Skeletal muscle tissue (tissue), 4 donors: Measurements from ENCODE around the gene SBF2. TPM values are rescaled to one million over a fixed set of nuclear protein-coding genes. Genes with fewer than 3 reads are reported as not detected.

ENCODE experiments used
- H3K27ac ChIP-seq: one replicate; pipeline ENCODE4 v1.7.0; 2013; ENCODE audit warnings: mild to moderate bottlenecking, low read depth, low read length, inconsistent platforms
- H3K27me3 ChIP-seq, 3 donors: one replicate each; pipeline ENCODE4 v1.7.0; 2013; ENCODE audit warnings: low read length in 3 of 3; ENCODE audit not compliant: control insufficient read depth in 3 of 3, insufficient read depth in 3 of 3
- H3K36me3 ChIP-seq, 3 donors: one replicate each; pipeline ENCODE4 v1.7.0; 2013; ENCODE audit warnings: low read length in 3 of 3; ENCODE audit not compliant: control insufficient read depth in 3 of 3, insufficient read depth in 3 of 3
- H3K4me1 ChIP-seq, 3 donors: one replicate each; pipeline ENCODE4 v1.7.0; 2013; ENCODE audit warnings: low read length in 3 of 3, mild to moderate bottlenecking in 3 of 3; ENCODE audit not compliant: control insufficient read depth in 3 of 3, insufficient read depth in 3 of 3
- H3K4me3 ChIP-seq, 3 donors: one replicate each; pipeline ENCODE4 v1.7.0; 2013; ENCODE audit warnings: low read length in 3 of 3
- H3K9ac ChIP-seq, 3 donors: one replicate each; pipeline ENCODE4 v1.7.0; 2013; ENCODE audit warnings: low read length in 3 of 3, mild to moderate bottlenecking in 3 of 3, moderate library complexity in 2 of 3, low read depth in 1 of 3
- H3K9me3 ChIP-seq, 3 donors: one replicate each; pipeline ENCODE4 v1.7.0; 2013; ENCODE audit warnings: low read length in 3 of 3; ENCODE audit not compliant: control insufficient read depth in 3 of 3
- total RNA-seq: library from RNA; depleted of rRNA; stranded (reverse); fragments of >200 nt; gene quantifications from one replicate; pipeline ENCODE4 v1.2.3, GENCODE V29; 2014
- donor health status: Osteomylitis.

Gene SBF2
- total RNA-seq, 1 donor from 2014 or later, result 34.4 TPM

GRCh38 chr11:10308201-10308954 is 14.4 kb upstream of the SBF2 start:
- peak overlapping the region; percentile 69 to 94 (median 74) for H3K9ac ChIP-seq
- peak overlapping the region; percentile 84 for H3K27ac ChIP-seq
- H3K36me3 ChIP-seq, result peaks cover 0 to 5% (median 0%) of the 10 kb centered on the region in 3 donors
- H3K4me1 ChIP-seq, result peaks cover 47 to 54% (median 53%) of the 10 kb centered on the region in 3 donors
- H3K4me3 ChIP-seq, result peak overlapping the region; percentile 96 to 99 (median 98)
- peaks cover 0 to 7% (median 4%) of the 10 kb centered on the region in 3 donors for H3K27me3 ChIP-seq
- no peaks in the 10 kb centered on the region for H3K9me3 ChIP-seq

DNA sequence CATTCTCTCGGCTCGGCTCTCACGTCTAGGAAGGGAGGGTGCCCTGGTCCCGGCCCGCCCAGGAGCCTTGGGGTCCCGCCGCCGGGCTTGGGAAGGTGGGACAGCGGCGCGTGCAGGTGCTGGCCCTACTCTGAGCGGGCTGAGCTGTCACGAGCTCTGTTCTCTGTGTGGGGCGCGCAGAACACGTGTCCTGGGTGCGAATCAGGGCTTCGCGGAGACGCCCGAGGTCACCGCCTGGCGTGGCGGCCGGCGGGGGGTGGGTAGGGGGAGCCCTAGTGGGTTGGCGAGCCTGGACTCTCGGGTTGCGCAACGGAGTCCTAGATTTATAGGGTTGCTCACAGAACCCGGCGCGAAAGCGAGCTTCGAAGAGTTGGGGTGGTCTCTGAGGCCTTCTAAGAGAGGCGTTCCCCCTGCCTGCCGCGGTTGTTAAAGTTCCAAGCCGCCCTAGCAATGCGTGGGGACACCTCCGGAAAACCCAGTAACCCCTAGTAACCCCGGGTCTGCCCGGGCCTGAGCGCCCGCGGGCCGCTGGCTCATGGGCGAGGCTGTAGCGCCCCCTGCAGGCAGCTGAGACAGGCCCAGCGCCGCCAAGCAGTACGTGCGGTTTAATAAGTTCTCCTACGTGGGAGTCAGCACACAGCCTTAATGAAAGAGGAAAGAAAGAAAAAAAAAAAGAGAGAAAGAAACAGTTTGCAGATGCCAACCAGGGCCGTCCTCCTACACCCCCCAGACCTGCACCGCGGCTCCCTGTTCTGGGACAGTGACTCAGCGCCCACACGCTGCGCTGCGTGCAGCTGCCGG is 13.6 kb upstream of the SBF2 start:
- Histone ChIP-seq H3K9me3 (no peaks in the 10 kb centered on the region), H3K27me3 (peaks cover 0 to 7% (median 4%) of the 10 kb centered on the region in 3 donors), H3K4me1 (peaks cover 50 to 59% (median 55%) of the 10 kb centered on the region in 3 donors), H3K36me3 (peaks cover 0 to 5% (median 0%) of the 10 kb centered on the region in 3 donors), H3K4me3 (peak overlapping the region; percentile 96 to 99 (median 98)), H3K9ac (peak overlapping the region; percentile 69 to 94 (median 74)), H3K27ac (peak overlapping the region; percentile 84)

GRCh38 chr11:10307022-10307399 is 13.0 kb upstream of the SBF2 start:
- peaks cover 0 to 5% (median 0%) of the 10 kb centered on the region in 3 donors for H3K36me3 ChIP-seq
- peaks cover 0 to 7% (median 4%) of the 10 kb centered on the region in 3 donors for H3K27me3 ChIP-seq
- peak overlapping the region; percentile 96 to 99 (median 98) for H3K4me3 ChIP-seq
- peak overlapping the region; percentile 69 to 94 (median 74) for H3K9ac ChIP-seq
- peaks cover 55 to 65% (median 60%) of the 10 kb centered on the region in 3 donors for H3K4me1 ChIP-seq
- peak overlapping the region; percentile 84 for H3K27ac ChIP-seq
- no peaks in the 10 kb centered on the region for H3K9me3 ChIP-seq

DNA sequence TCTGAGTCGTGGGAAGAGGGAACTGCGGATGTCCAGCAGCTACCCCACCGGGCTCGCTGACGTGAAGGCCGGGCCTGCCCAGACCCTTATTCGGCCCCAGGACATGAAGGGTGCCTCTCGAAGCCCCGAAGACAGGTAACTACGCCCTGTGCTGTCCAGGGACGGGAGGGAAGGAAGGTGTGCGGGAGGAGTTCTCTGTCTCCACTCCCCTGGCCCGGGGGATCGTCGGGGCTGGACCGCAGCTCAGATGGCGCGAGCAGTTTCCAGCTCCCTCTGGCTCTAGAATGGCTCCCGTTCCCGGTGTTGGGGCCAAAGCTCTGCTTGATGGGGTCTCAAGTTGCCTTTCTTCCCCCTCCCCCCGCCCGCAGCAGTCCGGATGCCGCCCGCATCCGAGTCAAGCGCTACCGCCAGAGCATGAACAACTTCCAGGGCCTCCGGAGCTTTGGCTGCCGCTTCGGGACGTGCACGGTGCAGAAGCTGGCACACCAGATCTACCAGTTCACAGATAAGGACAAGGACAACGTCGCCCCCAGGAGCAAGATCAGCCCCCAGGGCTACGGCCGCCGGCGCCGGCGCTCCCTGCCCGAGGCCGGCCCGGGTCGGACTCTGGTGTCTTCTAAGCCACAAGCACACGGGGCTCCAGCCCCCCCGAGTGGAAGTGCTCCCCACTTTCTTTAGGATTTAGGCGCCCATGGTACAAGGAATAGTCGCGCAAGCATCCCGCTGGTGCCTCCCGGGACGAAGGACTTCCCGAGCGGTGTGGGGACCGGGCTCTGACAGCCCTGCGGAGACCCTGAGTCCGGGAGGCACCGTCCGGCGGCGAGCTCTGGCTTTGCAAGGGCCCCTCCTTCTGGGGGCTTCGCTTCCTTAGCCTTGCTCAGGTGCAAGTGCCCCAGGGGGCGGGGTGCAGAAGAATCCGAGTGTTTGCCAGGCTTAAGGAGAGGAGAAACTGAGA is 12.2 kb upstream of the SBF2 start:
- no peaks in the 10 kb centered on the region for H3K9me3 ChIP-seq
- peak overlapping the region; percentile 96 to 99 (median 98) for H3K4me3 ChIP-seq
- H3K27me3 ChIP-seq, result peaks cover 0 to 7% (median 4%) of the 10 kb centered on the region in 3 donors
- peak overlapping the region; percentile 74 to 94 (median 86) for H3K9ac ChIP-seq
- peaks cover 0 to 5% (median 0%) of the 10 kb centered on the region in 3 donors for H3K36me3 ChIP-seq
- peaks cover 55 to 66% (median 60%) of the 10 kb centered on the region in 3 donors for H3K4me1 ChIP-seq
- H3K27ac ChIP-seq, result peak overlapping the region; percentile 84

- Histone ChIP-seq H3K27me3 (peaks cover 0 to 7% (median 4%) of the 10 kb centered on the region in 3 donors), H3K9ac (peak overlapping the region; percentile 80 to 94 (median 86)), H3K27ac (peak overlapping the region; percentile 84), H3K36me3 (peaks cover 0 to 5% (median 0%) of the 10 kb centered on the region in 3 donors), H3K4me3 (peak overlapping the region; percentile 96 to 99 (median 98)), H3K9me3 (no peaks in the 10 kb centered on the region), H3K4me1 (peaks cover 55 to 63% (median 58%) of the 10 kb centered on the region in 3 donors)
Observed at GRCh38 chr11:10305262-10305963, 11.4 kb upstream of the SBF2 start.

GRCh38 chr11:10304495-10305261 is 10.7 kb upstream of the SBF2 start, which contains the start of gene ADM:
TSS of gene ADM (plus strand) at chr11:10305073. CDS start at chr11:10305701, 628 bp downstream.
- H3K9me3 ChIP-seq, result no peaks in the 10 kb centered on the region
- H3K27ac ChIP-seq, result peak within 1 kb of the TSS; percentile 84
- peaks cover 0 to 5% (median 0%) of the 10 kb centered on the region in 3 donors for H3K36me3 ChIP-seq
- H3K4me3 ChIP-seq, result peak within 1 kb of the TSS; percentile 96 to 99 (median 98)
- peaks cover 0 to 7% (median 4%) of the 10 kb centered on the region in 3 donors for H3K27me3 ChIP-seq
- peak within 1 kb of the TSS; percentile 86 to 94 (median 89) for H3K9ac ChIP-seq
- H3K4me1 ChIP-seq, result peaks cover 52 to 57% (median 55%) of the 10 kb centered on the region in 3 donors

GRCh38 chr11:10303558-10304363 is 9.7 kb upstream of the SBF2 start:
- Histone ChIP-seq H3K27me3 (peaks cover 0 to 7% (median 4%) of the 10 kb centered on the region in 3 donors), H3K4me1 (peaks cover 43 to 49% (median 48%) of the 10 kb centered on the region in 3 donors)

More at GRCh38 chr11:10303558-10304363, 9.7 kb upstream of the SBF2 start:
- Histone ChIP-seq H3K36me3 (peaks cover 0 to 5% (median 0%) of the 10 kb centered on the region in 3 donors), H3K9ac (peak overlapping the region; percentile 86 to 94 (median 89)), H3K9me3 (no peaks in the 10 kb centered on the region), H3K27ac (peak overlapping the region; percentile 84), H3K4me3 (peak overlapping the region; percentile 96 to 99 (median 98))
